Measurements from ENCODE around the gene TMEM98.
"Not testable (repeated sequence)": the region's sequence is repeated elsewhere in the genome, so short reads cannot be mapped to it uniquely, and the experiment has no call there.

The TMEM98 gene

DNA sequence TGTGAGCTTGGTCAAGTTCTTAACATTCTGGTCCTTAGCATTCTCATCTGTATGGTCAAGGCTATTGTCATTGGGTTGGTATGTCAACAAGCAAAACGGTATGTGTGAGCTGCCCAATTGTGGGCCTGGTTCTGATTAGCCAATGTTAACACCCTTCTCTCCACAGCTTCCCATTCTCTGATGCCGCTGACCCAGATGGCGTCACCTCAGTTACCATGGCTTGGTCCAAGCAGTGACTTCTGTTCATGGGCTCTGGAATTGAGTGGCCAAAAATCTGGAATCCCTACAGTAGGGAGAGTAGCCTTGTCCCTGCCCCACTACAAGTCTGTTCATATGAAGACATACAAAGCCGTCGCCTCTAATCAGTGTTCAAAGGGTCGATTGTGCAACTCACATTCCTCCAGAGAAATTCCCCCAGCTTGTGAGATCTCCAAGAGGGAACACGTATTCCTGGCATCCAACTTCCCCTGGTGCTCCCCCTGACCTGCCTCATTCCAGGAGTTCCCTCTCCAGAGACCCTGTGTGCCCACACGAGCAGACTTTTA, 15.8 kb downstream of the TMEM98 start:
- DNase-seq (ENCODE audit: low read depth): no peak

DNA sequence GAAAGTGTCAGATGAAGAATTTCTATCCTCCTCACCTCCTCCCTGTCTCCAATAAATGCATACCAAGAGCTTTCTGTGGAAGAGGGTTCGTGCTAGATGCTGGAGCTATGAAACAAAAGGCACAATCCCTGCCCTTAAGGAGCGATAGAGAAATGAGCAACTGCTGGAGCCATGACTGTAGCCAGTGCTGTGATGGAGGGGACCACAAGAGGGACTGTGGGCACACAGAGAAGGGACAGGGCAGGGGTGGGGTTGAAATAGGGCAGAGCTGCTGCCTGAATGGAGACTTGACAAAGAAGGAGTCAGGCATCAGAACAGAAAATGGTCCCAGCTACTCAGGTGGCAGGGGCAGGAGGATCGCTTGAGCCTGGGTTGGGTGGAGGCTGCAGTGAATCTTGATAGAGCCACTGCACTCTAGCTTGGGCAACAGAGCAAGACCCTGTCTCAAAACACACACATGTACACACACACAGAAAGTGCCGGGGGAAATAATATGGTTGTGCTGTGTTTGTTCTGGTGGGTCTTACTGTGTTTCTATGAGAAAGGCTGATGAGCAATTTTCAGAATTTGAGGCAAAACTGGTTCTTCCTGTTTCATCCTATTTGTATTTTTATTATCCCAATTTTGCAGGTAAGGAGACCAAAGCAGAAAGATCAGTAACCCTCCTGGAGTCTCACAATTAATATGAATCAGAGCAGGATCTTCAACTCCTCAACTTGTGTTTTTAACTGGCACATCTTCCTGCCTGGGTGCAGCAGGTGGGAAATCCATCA, 16.5 kb downstream of the TMEM98 start:
- DNase-seq (ENCODE audit: low read depth): no peak

DNA sequence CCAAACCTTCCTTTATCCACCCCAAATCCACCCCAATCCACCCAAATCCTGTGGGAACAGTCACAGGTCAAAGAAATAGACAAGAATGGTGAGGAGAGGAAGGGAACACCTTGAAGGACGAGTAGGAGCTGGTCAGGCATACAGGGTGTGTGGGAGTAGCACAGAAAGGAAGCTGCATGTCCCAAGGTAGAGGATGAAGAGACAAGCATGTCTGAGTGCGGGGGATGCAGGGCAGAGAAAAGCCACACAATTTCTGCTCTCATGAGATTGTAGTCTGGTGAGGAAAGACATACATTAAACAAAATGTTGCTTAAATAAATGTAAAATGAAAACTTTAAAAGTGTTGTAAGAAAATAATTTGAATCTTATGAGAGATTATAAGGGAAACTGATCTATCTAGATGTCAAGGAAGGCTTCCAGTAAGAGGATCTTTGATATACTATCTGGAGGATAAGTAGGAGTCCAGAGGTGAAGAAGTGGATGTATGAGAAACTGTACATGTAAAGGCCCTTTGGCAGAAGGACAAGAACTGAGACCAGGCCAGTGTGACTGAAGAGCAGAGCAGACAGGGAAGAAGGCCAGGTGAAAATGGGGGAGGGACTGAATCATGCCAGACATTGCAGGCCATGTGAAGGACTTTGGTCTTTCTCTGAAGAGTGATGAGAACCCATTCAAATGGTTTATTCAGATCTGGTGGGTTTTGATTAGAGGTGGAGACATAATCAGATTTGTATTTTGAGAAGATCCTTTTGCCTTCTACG, 18.6 kb downstream of the TMEM98 start:
- no peak for DNase-seq (ENCODE audit: low read depth)

DNA sequence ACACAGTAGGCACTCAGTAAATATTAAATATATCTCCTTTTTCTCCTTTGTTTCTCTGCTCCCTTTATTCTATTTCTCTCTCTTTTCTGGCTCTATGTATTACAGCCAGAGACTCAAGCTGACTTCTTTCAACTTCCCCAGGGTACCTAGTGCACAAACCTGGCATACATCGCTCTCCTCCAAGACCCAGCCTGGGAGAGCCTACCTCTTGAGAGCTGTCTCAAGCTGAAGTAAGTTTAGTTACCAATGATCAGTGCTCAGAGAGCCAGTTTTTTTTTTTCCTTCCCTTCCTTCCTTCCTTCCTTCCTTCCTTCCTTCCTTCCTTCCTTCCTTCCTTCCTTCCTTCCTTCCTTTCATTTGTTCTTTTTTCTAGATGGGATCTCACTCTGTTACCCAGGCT, 19.8 kb downstream of the TMEM98 start:
- no peak for DNase-seq (ENCODE audit: low read depth)

DNA sequence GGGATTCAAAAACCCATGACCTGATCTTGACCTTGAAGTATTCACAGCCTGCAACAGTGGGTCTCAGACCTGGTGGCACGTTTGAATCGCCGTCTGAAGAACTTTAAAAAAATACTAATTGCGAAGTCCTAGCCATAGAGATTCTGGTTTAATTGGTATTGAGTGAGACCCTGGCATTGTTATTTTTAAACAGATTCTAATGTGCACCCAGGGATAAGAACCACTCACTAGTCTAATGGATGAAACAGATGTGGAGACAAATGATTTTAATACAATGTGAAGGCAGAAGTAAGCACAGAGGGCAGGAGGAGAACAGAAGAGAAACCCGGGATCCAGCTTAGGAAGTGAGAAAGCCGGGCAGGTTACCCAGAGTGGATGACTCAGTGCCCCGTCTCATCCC, 21.2 kb downstream of the TMEM98 start:
- DNase-seq (ENCODE audit: low read depth): no peak

DNA sequence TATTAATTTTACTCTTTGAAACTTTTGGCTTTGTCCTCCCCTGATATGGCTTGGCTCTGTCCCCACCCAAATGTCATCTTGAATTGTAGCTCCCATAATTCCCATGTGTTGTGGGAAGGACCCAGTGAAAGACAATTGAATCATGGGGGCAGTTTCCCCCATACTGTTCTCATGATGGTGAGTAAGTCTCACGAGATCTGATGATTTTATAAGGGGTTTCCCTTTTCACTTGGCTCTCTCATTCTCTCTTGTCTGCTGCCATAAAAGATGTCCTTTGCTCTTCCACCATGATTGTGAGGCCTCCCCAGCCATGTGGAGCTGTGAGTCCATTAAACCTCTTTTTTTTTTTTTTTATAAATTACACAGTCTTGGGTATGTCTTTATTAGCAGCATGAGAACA, 24.5 kb downstream of the TMEM98 start:
- DNase-seq (ENCODE audit: low read depth): not testable (repeated sequence)

DNA sequence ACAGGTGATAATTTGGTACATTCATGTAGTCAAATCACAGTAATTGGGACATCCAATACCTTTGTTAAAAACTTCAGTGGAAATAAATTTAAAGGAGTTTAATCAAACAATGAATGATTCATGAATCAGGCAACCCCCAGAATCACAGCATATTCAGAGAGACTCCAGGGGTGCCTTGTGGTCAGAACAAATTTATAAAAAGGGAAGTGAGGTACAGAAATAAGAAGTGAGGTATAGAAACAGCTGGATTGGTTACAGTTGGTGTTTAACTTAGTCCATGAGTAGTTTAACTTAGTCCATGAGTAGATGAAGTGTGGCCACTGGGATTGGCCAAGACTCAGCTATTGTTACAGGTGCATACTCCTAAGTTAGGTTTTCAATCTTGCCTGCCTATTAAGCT, 25.1 kb downstream of the TMEM98 start:
- DNase-seq (ENCODE audit: low read depth): no peak

DNA sequence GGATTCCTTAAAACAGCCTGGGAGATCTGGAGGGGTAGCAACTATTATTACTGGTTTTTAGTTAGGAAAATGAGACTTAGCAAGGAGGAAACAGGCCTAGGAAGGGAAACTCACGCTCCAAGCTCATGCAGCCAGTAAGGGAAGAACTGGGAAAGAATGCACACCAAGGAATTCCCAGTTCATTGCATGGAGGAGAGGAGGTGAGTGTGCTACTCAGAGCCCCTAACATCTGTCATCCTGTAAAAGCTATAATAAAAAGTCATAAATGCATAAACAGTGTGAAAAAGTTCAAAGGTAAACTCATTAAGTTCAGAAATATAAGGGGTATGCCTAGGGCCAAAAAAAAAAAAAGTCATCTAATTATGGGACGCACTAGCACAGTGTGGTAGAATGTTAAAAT, 25.9 kb downstream of the TMEM98 start:
- DNase-seq (ENCODE audit: low read depth): no peak

DNA sequence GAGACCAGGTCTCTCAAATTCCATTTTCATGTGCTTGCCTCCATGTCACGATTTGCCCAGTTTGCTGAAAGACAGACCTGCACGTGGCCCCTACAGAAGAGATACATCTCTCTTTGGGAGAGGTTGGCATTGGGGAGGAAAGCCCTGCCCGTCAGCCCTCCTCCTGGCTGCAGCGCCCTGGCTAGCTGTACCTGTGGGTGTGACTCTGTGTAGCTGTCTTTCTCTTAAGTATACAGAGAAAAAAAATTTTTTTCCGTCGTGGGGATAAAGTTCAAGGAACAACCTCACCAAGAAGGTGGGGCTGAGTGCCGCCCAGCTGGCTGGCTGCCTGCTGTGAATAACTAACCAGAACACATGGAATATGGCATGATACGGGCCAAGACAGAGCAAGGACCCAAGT, 26.5 kb downstream of the TMEM98 start:
- no peak for DNase-seq (ENCODE audit: low read depth)

DNA sequence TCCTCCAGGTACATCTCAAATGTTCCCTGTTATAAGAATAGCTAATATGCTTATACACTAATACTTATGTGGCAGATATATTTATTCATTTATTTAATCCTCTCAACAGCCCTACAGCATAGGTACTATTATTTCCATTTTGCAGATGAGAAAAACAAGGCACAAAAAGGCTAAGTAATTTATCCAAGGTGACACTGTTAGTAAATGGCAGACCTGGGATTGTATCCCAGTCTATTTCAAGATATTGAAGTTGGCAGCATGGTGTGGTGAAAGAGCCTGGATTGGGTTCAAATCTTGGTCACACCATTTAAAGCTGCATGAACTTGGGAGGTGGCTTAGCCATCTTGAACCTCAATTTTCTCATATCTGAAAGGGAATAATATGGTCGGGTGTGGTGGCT, 27.2 kb downstream of the TMEM98 start:
- DNase-seq (ENCODE audit: low read depth): no peak

DNA sequence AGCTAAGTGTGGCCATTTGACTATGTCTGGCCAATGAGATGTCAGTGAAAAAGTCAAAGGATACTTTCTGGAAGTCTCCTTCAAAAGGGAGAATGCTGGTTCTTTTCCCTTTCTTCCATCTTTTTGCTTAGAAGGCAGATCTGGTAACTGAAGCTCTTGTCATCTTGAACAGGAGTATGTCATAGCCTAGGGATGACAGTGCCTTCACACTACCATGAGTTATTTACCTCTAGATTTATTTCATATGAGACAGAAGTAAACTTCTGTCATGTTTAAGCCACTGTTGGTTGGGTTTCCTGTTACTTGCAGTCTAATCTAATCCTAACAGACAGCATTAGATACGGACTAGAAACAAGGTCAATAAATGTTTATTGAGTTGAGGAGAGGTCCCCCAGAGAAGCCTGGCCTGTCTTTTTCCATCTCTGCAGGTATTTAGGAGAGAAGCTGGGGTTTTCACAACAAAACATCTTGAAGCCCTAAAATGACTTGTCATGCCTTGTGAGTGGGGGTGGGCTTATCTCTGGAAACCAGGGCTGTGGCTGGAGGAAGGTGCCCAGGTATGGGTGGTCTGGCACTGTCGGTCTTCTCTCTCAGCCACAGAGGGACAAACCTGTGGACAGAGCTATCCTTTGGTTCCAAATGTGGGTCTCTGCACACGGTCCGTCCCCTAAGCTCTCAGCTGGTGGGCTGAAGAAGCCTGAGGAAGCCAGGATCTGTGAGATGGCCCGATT, 28.5 kb downstream of the TMEM98 start:
- no peak for DNase-seq (ENCODE audit: low read depth)

DNA sequence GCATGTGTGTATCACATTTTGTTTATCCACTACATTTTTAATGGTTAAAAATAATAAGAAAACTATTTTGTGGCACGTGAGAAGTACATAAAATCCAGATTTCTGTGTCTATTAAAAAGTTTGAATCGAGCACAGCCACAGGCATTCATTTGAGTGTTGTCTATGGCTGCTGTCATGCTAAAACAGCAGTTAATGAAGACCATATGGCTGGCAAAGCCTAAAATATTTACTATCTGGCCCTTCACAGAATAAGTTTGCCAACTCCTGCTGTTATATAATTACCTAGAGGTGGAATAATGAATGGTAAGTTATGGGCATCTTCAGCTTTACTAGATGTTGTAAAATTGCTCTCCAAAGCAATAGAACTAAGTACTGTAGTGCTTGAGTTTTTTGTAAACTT, 30.5 kb downstream of the TMEM98 start:
- no peak for DNase-seq (ENCODE audit: low read depth)

DNA sequence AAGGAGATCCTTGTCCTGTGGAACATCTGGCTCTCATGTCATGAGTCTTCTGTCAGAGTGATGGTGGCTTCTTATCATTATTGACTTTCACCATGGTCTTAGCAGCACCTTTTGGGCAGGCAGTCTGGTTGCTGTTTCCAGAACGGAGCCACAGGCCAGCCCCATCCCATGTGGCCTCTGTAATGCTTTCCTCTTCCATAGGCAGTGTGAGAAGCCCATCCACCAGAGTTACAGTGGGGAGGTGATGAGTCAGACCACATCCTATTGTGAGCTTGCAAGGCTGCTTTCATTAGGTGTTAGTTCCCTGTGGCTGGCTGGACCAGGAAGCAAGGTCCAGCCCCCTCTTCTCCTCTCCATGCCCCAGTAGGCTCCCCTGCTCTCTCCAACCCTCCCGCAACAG, 32.9 kb downstream of the TMEM98 start:
- DNase-seq (ENCODE audit: low read depth): no peak

DNA sequence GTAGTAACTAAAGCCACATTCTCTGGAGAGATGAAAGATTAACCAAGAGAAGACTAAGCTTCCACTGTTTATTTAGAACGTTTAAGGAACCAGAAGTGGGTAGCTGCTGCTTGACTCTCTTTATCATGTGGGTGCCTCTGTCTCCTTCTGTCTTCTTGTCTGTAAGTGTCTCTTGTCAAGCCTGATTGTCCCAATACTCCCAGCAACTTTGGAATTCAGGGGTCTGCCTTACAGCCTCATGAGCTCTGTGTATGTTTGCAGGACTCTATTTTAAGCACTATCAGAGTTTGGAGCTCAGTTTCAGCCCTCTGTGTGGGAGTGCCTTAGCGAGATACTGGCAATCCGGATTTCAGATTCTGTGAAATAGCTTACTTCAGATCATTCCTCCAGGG, 34.4 kb downstream of the TMEM98 start:
- DNase-seq (ENCODE audit: low read depth): no peak

DNA sequence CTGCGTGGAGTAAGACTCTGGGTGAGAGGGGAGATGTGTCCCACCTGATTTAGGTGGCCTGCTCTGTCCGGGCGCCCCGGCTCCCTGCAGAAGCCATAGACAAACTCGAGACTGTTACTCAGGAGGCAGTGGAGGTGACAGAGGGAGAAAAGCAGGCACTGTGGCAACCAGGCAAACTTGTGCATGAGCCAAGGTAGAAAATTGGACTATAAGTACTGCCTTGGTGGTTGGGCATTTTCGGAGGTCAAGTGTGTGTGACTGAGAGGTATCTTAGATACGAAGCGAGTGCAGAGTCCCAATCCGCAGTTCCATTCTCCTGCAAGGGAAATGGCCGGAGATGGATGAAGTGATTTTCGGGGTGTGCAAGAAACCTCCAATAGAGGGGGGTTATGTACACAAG, 36.6 kb downstream of the TMEM98 start:
- DNase-seq (ENCODE audit: low read depth): no peak

DNA sequence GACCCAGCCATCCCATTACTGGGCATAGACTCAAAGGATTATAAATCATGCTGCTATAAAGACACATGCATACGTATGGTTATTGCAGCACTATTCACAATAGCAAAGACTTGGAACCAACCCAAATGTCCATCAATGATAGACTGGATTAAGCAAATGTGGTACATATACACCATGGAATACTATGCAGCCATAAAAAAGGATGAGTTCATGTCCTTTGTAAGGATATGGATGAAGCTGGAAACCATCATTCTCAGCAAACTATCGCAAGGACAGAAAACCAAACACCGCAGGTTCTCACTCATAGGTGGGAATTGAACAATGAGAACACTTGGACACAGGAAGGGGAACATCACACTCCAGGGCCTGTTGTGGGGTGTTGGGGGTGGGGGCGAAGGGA, 41.3 kb downstream of the TMEM98 start:
- not testable (repeated sequence) for DNase-seq (ENCODE audit: low read depth)

DNA sequence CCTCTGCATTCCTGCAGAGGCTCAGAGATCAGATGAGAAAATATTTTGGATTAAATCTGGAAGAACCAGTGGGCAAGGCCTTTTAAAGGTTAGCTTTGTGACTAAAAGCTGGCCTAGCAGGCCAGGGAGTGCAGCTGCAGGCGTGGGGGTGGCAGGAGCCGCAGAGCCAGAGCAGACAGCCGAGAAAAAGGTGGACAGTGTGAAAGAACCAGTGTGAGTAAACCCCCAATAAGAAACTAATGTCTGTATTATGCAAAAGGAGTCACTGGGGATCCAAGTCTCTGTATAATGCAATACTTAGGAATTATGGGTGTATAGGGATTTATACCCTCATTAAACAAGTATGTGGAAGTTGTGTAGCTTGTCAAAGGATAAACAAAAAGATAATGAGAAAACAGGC, 42.3 kb downstream of the TMEM98 start:
- DNase-seq (ENCODE audit: low read depth): no peak

DNA sequence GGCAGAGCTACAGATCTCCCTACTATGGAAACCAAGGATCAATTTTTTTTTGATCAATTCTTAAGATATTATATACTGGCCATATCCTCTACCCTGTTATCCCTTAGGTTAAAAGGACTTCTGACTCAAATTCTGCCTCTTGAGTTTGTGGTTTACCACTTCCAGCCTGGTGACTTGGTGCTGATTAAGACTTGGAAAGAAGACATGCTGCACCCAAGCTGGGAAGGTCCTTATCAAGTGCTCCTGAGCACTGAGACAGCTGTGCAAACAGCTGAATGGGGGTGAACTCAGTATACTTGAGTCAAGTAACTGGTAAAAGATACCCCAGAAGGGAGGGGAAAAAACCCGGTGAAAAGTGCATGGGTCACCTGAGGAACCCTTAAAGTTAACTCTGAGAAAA, 43.2 kb downstream of the TMEM98 start:
- DNase-seq (ENCODE audit: low read depth): no peak

DNA sequence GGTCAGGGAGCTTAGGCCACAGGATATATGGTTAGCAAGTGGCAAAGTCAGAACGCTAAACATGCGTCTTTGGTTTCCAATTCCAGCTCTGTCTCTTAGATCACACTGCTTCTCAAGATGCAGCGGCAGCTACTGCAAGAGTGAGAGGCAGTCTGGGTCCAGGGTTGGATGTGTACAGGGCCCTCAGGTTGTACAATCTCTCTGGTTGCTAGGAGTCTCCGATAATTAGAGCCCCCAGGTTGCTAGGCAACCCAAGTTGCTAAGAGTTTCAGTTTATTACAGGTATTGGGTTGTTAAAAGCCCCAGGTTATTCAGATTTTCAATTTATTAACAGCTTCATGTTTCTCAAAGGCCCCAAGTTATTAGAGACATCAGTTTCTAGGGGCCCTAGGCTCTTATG, 48.2 kb downstream of the TMEM98 start:
- DNase-seq (ENCODE audit: low read depth): no peak

DNA sequence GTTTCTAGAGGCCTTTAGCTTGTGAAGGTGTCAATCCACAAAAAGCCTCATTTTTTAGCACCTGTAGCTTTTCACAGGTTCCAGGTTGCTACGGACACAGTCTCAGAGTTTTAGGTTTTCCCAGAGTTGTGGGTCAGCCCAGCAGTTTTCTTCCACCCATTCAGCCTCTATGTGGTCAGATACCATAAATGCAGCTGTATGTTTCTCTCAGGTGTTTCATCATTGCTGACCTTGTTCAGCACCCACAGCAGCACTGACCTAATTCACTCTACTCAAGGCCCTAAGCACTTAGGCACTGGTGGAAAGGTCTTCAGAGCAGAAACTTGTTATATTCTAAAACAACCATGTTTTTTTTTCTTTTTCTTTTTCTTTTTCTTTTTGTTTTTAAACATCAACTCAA, 48.7 kb downstream of the TMEM98 start:
- no peak for DNase-seq (ENCODE audit: low read depth)

DNA sequence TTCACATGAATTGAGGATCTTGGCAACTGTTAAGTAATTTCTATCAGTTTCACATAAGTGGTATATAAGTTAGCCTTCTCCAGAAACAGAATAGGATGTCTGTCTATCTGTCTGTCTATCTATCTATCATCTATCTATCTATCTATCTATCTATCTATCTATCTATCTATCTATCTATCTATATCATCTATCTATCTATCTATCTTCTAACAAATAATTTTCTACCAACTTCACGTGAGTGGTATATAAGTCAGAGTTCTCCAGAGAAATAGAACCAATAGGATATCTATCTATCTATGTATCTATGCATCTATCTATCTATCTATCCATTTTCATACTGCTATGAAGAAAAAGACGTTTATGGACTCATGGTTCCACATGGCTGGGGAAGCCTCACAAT, 52.3 kb downstream of the TMEM98 start:
- DNase-seq (ENCODE audit: low read depth): no peak

DNA sequence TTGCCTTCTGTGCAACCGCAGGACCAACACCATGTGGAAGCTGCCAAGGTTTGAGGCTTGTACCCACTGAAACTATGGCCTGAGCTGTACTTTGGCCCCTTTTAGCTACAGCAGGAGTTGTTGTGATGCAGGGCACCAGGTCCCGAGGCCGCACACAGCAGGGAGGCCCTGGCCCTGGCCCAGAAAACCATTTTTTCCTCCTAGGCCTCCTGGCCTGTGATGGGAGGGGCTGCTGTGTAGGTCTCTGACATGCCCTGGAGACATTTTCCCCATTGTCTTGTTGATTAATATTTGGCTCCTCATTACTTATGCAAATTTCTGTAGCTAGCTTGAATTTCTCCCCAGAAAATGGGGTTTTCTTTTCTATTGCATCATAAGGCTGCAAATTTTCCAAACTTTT, 53.7 kb downstream of the TMEM98 start:
- DNase-seq (ENCODE audit: low read depth): not testable (repeated sequence)
